Measurements from ENCODE around the gene KLK6.

The KLK6 gene

GRCh38 chr19:50969413-50969760 lies at the start of gene KLK6:
TSS of gene KLK6 (minus strand) at chr19:50969591. CDS start at chr19:50968104, 1,487 bp downstream.
- DNase-seq: no peak

- no peak for DNase-seq
These were observed 49.6 kb upstream of the KLK6 start for GRCh38 chr19:51018745-51019543.

- no peak for DNase-seq
These were observed 47.6 kb upstream of the KLK6 start for GRCh38 chr19:51016798-51017683.

- DNase-seq: no peak
These were observed 46.4 kb upstream of the KLK6 start for GRCh38 chr19:51015691-51016267.

GRCh38 chr19:51014242-51014641 lies 44.9 kb upstream of the KLK6 start:
- DNase-seq: no peak

- no peak for DNase-seq
These were observed 43.3 kb upstream of the KLK6 start for GRCh38 chr19:51012661-51013190.

GRCh38 chr19:51010066-51010795 lies 40.8 kb upstream of the KLK6 start:
- DNase-seq: no peak

- no peak for DNase-seq
These were observed 39.9 kb upstream of the KLK6 start for GRCh38 chr19:51009061-51009891.

- no peak for DNase-seq
These were observed 38.1 kb upstream of the KLK6 start for GRCh38 chr19:51007488-51007887.

- DNase-seq: no peak
These were observed 37.0 kb upstream of the KLK6 start for GRCh38 chr19:51006406-51006805.

GRCh38 chr19:51005248-51005647 lies 35.9 kb upstream of the KLK6 start:
- no peak for DNase-seq

GRCh38 chr19:51003316-51003715 lies 33.9 kb upstream of the KLK6 start:
- no peak for DNase-seq

GRCh38 chr19:51002542-51003311 lies 33.3 kb upstream of the KLK6 start:
- no peak for DNase-seq

GRCh38 chr19:51002089-51002532 lies 32.7 kb upstream of the KLK6 start:
- no peak for DNase-seq

- DNase-seq: no peak
These were observed 32.1 kb upstream of the KLK6 start, which contains the start of gene KLK8 for GRCh38 chr19:51001515-51001914. TSS of gene KLK8 (minus strand) at chr19:51001604. CDS start at chr19:51001167, 437 bp downstream.

- DNase-seq: no peak
These were observed 31.6 kb upstream of the KLK6 start for GRCh38 chr19:51000981-51001380.

- DNase-seq: no peak
These were observed 31.0 kb upstream of the KLK6 start for GRCh38 chr19:51000426-51000825.

- no peak for DNase-seq
These were observed 29.3 kb upstream of the KLK6 start for GRCh38 chr19:50998686-50999085.

- no peak for DNase-seq
These were observed 28.7 kb upstream of the KLK6 start for GRCh38 chr19:50998061-50998460.

GRCh38 chr19:50994129-50994528 lies 24.7 kb upstream of the KLK6 start:
- no peak for DNase-seq

GRCh38 chr19:50992666-50993035 lies 23.3 kb upstream of the KLK6 start:
- no peak for DNase-seq

Data from NK-92 treated with Interleukin-12 subunit alpha and Interleukin-12 subunit beta, amount 100 ng/mL, for 24 hours (cell line).